GM19043 (cell line): ENCODE data around the gene RAI1.
"Not testable (repeated sequence)": the region's sequence is repeated elsewhere in the genome, so short reads cannot be mapped to it uniquely, and the experiment has no call there.

Experiments used
- ATAC-seq: cut with Tn5 transposase; IDR thresholded peaks from one replicate; pipeline ENCODE4 v1.9.1; 2021; ENCODE audit warnings: low read depth; ENCODE audit not compliant: unreplicated experiment

Gene RAI1

DNA sequence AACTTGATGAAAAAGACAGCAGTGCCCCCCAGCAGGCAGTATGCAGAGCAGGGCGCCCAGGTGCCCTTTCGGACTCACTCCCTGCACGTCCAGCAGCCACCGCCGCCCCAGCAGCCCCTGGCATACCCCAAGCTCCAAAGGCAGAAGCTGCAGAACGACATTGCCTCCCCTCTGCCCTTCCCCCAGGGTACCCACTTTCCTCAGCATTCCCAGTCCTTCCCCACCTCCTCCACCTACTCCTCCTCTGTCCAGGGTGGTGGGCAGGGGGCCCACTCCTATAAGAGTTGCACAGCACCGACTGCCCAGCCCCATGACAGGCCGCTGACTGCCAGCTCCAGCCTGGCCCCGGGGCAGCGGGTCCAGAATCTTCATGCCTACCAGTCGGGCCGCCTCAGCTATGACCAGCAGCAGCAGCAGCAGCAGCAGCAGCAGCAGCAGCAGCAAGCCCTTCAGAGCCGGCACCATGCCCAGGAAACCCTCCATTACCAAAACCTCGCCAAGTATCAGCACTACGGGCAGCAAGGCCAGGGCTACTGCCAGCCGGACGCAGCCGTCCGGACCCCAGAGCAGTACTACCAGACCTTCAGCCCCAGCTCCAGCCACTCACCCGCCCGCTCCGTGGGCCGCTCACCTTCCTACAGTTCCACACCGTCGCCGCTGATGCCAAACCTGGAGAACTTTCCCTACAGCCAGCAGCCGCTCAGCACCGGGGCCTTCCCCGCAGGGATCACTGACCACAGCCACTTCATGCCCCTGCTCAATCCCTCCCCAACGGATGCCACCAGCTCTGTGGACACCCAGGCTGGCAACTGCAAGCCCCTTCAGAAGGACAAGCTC is 112.3 kb downstream of the RAI1 start:
- ATAC-seq = no peak

DNA sequence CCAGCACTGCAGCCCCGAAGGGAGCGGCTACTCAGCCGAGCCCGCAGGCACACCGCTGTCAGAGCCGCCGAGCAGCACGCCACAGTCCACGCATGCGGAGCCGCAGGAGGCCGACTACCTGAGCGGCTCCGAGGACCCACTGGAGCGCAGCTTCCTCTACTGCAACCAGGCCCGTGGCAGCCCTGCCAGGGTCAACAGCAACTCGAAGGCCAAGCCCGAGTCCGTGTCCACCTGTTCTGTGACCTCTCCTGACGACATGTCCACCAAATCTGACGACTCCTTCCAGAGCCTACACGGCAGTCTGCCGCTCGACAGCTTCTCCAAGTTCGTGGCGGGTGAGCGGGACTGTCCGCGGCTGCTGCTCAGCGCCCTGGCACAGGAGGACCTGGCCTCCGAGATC is 113.1 kb downstream of the RAI1 start:
- no peak for ATAC-seq

DNA sequence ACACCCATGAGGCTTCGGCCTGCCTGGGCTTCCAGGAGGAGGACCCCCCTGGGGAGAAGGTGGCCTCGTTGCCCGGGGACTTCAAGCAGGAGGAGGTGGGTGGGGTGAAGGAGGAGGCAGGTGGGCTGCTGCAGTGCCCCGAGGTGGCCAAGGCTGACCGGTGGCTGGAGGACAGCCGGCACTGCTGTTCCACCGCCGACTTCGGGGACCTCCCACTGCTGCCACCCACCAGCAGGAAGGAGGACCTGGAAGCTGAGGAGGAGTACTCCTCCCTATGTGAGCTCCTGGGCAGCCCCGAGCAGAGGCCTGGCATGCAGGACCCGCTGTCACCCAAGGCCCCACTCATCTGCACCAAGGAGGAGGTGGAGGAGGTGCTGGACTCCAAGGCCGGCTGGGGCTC is 114.0 kb downstream of the RAI1 start:
- no peak for ATAC-seq

DNA sequence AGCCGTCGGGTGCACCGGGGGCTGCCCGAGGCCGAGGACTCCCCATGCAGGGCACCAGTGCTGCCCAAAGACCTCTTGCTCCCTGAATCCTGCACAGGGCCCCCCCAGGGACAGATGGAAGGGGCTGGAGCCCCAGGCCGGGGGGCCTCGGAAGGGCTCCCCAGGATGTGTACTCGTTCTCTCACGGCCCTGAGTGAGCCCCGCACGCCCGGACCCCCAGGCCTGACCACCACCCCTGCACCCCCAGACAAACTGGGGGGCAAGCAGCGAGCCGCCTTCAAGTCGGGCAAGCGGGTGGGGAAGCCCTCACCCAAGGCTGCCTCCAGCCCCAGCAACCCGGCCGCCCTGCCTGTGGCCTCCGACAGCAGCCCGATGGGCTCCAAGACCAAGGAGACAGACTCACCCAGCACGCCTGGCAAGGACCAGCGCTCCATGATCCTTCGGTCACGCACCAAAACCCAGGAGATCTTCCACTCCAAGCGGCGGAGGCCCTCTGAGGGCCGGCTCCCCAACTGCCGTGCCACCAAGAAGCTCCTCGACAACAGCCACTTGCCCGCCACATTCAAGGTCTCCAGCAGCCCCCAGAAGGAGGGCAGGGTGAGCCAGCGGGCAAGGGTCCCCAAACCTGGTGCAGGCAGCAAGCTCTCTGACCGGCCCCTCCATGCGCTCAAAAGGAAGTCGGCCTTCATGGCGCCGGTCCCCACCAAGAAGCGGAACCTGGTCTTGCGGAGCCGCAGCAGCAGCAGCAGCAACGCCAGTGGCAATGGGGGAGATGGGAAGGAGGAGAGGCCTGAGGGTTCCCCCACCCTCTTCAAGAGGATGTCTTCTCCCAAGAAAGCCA is 114.9 kb downstream of the RAI1 start:
- no peak for ATAC-seq

DNA sequence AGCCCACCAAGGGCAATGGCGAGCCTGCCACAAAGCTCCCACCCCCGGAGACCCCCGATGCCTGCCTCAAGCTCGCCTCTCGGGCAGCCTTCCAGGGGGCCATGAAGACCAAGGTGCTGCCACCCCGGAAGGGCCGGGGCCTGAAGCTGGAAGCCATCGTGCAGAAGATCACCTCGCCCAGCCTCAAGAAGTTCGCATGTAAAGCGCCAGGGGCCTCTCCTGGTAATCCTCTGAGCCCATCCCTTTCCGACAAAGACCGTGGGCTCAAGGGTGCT is 115.5 kb downstream of the RAI1 start:
- no peak for ATAC-seq

DNA sequence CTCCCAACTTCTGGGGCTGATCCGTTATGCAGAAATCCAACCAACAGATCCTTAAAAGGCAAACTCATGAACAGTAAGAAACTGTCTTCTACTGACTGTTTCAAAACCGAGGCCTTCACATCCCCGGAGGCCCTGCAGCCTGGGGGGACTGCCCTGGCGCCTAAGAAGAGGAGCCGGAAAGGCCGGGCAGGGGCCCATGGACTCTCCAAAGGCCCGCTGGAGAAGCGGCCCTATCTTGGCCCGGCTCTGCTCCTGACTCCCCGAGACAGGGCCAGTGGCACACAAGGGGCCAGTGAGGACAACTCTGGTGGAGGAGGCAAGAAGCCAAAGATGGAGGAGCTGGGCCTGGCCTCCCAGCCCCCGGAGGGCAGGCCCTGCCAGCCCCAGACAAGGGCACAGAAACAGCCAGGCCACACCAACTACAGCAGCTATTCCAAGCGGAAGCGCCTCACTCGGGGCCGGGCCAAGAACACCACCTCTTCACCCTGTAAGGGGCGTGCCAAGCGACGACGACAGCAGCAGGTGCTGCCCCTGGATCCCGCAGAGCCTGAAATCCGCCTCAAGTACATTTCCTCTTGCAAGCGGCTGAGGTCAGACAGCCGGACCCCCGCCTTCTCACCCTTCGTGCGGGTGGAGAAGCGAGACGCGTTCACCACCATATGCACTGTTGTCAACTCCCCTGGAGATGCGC is 116.0 kb downstream of the RAI1 start:
- no peak for ATAC-seq

DNA sequence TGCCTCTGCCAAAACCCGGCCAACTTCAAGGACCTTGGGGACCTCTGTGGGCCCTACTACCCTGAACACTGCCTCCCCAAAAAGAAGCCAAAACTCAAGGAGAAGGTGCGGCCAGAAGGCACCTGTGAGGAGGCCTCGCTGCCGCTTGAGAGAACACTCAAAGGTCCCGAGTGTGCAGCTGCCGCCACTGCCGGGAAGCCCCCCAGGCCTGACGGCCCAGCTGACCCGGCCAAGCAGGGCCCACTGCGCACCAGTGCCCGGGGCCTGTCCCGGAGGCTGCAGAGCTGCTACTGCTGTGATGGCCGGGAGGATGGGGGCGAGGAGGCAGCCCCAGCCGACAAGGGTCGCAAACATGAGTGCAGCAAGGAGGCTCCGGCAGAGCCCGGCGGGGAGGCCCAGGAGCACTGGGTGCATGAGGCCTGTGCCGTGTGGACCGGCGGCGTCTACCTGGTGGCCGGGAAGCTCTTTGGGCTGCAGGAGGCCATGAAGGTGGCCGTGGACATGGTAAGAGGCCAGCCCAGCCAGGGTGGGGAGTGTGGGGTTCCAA is 116.8 kb downstream of the RAI1 start:
- no peak for ATAC-seq

DNA sequence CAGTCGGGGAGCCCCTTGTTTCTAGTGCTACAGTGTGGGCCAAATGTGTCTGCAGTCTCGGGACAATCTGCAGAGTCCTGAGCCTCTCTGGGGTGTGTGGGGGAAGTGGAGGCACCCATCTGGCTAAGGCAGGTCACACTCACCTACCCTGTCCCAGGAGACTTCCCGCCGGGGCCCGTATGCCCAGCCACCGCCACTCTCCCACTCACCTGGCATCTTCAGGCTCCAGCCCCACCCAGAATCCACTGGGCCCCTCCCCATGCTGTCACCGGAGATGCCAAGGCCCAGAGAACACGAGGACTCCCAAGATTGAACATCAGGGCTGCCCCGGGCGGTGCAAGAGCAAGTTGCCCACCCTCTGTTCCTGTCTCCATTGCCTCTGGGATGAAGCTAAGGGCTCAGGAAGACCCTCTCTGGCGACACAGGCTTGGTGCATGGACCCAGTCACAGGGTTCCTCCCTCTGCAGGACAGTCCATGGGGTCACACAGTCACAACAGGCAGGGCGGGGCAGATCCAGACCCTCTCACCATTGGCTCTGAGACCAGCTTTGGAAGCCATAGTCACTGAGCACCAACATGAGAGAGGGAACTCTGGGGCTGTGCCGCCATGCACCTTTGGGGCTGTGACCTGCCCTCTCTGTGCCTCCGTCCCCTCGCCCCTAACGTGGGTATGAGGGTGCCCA is 117.5 kb downstream of the RAI1 start:
- ATAC-seq = no peak

DNA sequence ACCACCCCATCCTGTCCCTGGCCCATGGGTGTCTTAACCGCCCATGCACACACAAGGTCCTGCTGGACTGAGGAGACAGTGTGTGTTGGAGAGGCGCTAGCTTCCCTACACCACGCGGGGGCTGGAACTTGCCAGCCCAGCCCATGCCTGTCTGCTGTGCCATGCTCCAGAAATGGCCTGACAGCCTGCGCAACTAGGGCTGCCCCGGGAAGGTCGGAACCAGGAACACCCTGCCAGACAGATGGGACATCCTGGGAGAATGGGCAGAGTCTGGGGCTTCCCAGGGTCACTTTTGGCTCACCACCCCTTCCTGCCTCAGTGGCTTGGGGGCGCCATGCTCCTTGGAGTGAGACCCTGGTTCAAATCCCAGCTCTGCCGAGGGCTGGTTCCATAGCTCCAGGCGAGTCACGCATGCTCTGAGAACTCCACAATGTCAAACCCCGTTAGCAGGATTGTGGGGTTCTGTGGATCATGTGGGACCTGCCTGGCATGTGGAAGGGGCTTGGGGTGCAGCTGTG is 119.3 kb downstream of the RAI1 start:
- no peak for ATAC-seq

DNA sequence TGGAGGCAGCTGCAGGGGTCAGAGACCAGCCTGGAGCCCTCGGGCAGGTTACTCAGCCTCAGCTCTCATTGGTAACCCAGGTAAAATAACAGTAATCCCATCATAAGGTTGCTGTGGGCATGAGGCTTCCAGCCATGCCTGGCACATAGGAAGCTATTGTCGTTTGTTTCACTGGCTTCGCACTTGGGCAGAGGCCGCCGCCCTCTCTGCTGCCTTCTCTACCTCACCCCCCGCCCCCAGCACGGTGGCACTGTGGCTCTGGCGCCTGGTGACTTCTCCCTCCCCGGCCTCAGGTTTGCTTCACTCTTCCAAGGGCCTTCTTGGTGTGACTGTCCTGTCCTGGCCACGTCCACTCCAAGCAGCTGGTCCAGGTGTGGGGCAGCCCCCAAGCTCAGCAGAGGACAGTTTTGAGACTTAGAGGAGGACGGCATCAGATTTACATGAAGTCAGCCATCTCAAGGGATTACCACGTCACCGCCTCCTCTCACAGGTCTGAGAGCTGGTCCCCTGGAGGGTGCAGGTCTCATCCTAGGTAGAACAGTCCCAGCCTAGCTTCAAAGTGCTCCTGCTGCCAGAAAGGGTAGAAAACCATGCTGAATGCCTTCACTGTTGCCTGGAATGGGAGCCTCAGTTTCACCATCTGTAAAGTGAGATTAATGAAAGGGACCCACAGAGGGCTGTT is 120.7 kb downstream of the RAI1 start:
- no peak for ATAC-seq

DNA sequence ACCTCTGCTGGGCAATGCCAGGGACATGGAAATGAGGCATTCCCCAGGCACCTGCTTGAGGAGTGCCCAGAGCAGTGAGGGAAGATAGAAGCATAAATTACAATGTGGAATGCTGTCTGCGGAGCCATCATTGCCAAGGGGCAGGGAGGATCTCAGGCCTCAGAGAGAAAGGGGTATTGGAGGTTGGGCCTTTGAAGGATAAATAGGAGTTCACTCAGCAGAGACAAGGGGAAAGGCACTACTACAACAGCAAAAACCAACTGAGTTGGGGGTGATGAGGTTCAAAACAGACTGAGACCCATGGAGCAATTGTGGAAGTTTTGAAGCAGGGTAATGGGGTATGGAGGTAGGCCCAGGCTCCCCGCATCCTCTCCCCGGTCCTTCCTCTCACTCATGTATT is 122.7 kb downstream of the RAI1 start:
- ATAC-seq = no peak

DNA sequence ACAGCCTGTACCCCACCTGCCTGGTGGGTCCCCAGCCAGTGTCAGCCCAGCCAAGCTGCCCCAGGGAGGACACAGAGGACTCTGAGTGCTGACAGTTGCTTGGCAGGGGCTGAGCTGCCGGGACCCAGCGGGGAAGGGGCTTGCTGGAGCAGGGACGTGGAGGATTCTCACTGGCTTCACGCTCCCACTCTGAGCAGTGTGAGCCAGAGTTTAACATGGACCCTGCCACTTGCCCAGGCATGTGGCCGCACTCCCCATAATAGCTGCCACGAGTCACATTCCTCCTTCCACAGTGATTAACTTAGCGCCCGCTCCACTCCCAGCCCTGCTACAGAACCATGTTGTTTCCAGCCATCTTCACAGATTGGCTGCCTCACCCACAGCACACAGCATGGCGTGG is 124.3 kb downstream of the RAI1 start:
- no peak for ATAC-seq

DNA sequence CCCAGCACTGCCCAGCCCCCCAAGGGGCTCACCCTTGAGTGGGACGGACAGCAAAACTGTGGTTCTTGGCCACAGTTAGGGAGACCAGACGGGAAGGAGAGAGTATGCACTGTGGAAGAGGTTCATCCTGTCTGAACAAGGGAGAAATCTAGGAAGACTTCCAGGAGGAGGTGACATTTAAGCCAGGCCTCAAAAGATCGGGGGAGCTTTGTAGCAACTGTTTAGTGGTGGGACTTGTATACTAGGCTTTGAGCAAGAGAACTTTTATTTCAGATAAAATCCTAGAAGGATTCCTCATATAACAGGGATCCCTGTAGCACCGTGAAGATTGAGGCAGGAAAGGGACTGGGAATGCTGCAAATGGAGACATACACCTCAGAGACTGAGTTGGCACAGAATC is 124.8 kb downstream of the RAI1 start:
- no peak for ATAC-seq

DNA sequence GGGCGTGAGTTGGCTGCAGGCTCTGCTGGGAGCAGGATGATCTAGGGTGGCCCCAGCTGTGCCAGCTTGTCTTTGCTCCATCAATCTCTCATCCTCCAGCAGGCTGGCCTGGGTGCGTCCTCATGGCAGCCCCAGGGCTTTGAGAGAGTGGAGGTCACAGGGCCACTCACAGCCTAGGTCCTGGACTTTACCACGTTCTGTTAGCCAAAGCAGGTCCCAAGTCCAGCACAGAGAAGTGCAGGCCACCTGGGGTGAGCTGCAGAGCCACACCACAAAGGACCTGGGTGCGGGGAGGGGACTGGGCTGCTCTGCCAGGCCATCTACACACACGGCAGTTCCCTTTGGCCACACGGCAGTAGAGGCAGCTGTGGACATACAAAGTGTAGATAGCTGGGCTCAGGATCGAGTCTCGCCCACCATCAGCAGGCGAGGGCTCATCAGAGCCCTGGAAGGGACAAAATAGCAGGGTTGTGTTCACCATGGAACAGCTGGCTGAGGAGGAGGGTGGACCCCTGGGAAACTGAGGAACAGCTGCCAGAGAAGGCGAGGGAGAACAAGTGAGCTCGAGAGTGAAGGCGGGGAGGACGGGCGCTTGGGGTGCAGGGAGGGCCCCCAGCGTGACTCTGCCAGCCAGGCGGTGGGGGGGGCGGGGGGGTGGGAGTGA is 125.5 kb downstream of the RAI1 start:
- no peak for ATAC-seq

DNA sequence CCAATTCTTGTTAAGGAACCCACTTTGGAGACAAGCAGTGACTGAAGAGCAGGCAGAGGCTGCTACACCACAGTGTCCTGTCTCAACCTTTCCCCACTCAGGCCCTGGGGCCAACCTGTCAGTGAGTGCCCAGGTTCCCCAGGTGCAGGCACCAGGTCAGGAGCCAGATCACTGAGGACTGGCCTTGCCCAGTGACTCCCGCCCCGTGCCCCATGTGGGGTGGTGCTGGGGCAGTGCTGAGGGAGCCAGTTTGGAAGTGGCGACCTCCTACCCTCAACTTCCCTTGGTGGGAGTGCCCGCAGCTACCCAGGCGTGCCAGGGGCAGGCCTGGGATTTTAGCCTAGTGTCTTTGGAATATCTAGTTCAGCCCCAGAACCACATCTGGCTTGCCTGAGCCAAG is 126.2 kb downstream of the RAI1 start:
- ATAC-seq = no peak

DNA sequence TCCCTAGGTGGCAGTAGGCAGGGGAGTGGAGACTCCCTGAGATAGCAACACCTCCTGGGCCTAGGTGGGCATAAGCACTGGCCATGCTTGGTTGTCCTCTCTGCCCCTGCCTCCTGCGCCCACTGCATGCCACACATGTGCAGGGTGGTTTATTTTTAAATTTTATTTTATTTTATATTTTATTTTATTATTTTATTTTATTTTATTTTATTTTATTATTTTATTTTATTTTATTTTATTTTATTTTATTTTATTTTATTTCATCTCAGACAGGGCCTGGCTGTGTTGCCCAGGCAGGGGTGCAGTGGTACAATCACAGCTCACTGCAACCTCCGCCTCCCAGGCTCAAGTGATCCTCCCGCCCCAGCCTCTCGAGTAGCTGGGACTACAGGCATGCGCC is 126.9 kb downstream of the RAI1 start:
- ATAC-seq = not testable (repeated sequence)

DNA sequence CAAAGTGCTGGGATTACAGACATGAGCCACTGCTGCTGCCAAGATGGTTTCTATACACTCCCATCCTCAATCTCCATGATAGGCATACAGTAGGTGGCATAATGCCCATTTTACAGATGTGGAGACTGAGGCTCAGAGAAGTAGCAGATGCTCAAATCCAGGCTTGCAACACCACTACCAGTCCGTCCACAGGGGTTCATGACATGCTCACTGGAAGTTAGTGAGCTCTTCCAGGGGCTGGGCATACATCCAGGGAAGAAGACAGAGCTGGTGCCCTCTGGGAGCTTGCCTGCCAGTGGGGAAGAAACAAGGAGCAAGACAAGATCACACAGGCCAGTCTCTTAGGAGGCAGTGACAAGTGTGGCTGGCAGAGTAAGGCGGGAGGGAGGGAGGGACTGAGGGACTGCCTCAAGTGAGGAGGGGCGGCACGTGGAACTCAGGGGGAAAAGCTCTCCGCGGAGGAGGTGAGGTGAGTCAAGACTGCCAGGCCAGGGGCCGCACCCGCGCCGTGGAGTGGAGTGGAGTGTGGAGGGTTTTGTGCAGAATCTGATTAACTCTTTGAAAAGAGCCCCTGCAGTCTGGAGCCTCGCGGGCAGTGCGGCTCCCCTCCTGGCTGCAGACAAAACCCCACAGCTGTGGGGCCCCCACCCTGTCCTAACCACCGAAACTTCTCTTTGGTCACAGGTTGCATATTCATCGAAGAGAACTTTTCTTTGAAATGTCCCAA is 127.6 kb downstream of the RAI1 start:
- peak; percentile 66 for ATAC-seq

DNA sequence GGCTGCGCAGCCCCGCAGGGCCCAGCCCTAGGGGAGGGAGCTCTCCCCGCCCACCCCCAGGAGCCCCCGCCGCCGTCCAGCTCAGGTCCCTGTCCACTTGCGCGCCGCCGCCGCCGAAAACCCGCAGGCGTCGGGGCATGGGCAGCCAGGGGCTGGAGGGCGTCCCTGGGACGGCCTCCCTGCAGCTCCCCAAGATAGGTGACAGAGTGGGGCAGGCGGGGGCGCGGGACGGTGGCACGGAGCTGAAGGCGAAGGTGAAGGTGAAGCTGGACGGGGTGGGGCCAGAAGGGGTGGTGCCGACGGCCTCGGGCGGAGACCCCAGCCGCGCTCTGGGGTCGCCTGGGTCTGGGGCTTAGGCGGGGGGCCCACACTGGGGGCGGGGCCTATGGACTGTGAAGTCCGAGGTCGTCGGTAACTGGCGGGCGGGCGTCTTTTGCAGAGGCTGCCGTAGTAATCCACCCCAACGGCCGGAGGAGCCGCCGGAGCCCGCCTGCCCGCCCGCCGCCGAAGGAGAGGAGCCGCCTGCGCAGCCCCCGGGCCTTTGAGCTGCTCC is 128.3 kb downstream of the RAI1 start:
- no peak for ATAC-seq
